Vagina (tissue), 2 donors: ENCODE data around the gene CNDP1. TPM values are rescaled to one million over a fixed set of nuclear protein-coding genes. Genes with fewer than 3 reads are reported as not detected.

Experiments
- DNase-seq, 2 donors: peaks; one replicate each; pipeline ENCODE4 v3.0.0-alpha.2; 2017; ENCODE audit errors: extremely low spot score in 2 of 2
- H3K27ac ChIP-seq: fragments of 200-600 bp; sonication (generic); one replicate; pipeline ENCODE4 v1.5.1; 2019
- H3K27me3 ChIP-seq: fragments of 200-600 bp; sonication (generic); one replicate; pipeline ENCODE4 v1.5.1; 2019
- H3K36me3 ChIP-seq, 2 donors: fragments of 200-600 bp; sonication (generic); one replicate each; pipeline ENCODE4 v1.5.1; 2017 to 2019
- H3K4me1 ChIP-seq: fragments of 200-600 bp; sonication (generic); one replicate; pipeline ENCODE4 v1.5.1; 2019
- H3K4me3 ChIP-seq, 2 donors: fragments of 200-600 bp; sonication (generic); 1 replicate in 1 of 2; 2 replicates in 1 of 2; pipeline ENCODE4 v1.5.1; 2016 to 2019
- H3K9me3 ChIP-seq: fragments of 200-600 bp; sonication (generic); one replicate; pipeline ENCODE4 v1.5.1; 2019
- CTCF ChIP-seq, 3 experiments: fragments of 450-650 bp in 2 of 3; fragments of 200-600 bp in 1 of 3; sonication (generic) in 1 of 3; IDR thresholded peaks; one replicate each; pipeline ENCODE4 v1.5.1; 2017 to 2019; ENCODE audit warnings: antibody characterized with exemption in 3 of 3, mild to moderate bottlenecking in 2 of 3, moderate library complexity in 2 of 3
- POLR2A ChIP-seq, 2 donors: fragments of 450-650 bp; IDR thresholded peaks; one replicate each; pipeline ENCODE4 v1.6.1; 2017; ENCODE audit warnings: antibody characterized with exemption in 2 of 2, mild to moderate bottlenecking in 2 of 2, moderate library complexity in 2 of 2
- POLR2AphosphoS5 ChIP-seq, 2 donors: sonication (generic); formaldehyde crosslinking; IDR thresholded peaks; one replicate each; pipeline ENCODE4 v1.9.0; 2017; ENCODE audit warnings: antibody characterized with exemption in 2 of 2, mild to moderate bottlenecking in 2 of 2, low read depth in 1 of 2; ENCODE audit not compliant: insufficient read depth in 1 of 2
- intact Hi-C: fragments of 100-400 bp; cut with DNase I; formaldehyde crosslinking; loops from one replicate; pipeline ENCODE4 v1.15.1; 2023
- total RNA-seq: library from RNA; depleted of rRNA; stranded (reverse); fragments of >200 nt; gene quantifications from one replicate; pipeline ENCODE4 v1.2.3, GENCODE V29; 2016

Gene CNDP1, protein sequence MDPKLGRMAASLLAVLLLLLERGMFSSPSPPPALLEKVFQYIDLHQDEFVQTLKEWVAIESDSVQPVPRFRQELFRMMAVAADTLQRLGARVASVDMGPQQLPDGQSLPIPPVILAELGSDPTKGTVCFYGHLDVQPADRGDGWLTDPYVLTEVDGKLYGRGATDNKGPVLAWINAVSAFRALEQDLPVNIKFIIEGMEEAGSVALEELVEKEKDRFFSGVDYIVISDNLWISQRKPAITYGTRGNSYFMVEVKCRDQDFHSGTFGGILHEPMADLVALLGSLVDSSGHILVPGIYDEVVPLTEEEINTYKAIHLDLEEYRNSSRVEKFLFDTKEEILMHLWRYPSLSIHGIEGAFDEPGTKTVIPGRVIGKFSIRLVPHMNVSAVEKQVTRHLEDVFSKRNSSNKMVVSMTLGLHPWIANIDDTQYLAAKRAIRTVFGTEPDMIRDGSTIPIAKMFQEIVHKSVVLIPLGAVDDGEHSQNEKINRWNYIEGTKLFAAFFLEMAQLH
- total RNA-seq, result 9.8 TPM

GRCh38 chr18:74534150-74534969 is at the start of gene CNDP1:
Gene CNDP1, plus strand, starts transcription at chr18:74534500. Its CDS starts 168 bp downstream, at chr18:74534668.
- TF ChIP-seq CTCF (IDR thresholded peaks at IDR 0.05), result no peak
- TF ChIP-seq POLR2AphosphoS5 (IDR thresholded peaks at IDR 0.05; ENCODE audit: insufficient read depth in 1 of 2, low read depth in 1 of 2), result no peak
- TF ChIP-seq POLR2A (IDR thresholded peaks at IDR 0.05), result no peak

GRCh38 chr18:74486119-74486849 is 48.0 kb upstream of the CNDP1 start:
- no peaks in the 10 kb centered on the region for H3K36me3 ChIP-seq

More at GRCh38 chr18:74534150-74534969, at the start of gene CNDP1:
- Histone ChIP-seq H3K27me3 (no peaks in the 10 kb centered on the region), H3K4me3 (no peak within 1 kb of the TSS), H3K9me3 (no peaks in the 10 kb centered on the region), H3K27ac (no peak within 1 kb of the TSS), H3K36me3 (no peaks in the 10 kb centered on the region), H3K4me1 (no peaks in the 10 kb centered on the region)
- intact Hi-C loops, result no loop called here
- no peak for DNase-seq

GRCh38 chr18:74488354-74488753 is 45.9 kb upstream of the CNDP1 start:
- Histone ChIP-seq H3K4me3 (no peak overlapping the region), H3K27me3 (no peaks in the 10 kb centered on the region), H3K36me3 (no peaks in the 10 kb centered on the region), H3K4me1 (peaks cover 33% of the 10 kb centered on the region), H3K9me3 (no peaks in the 10 kb centered on the region), H3K27ac (no peak overlapping the region)
- peak in 1 of 2 donors; percentile 46 for DNase-seq
- intact Hi-C loops, result no loop called here
- no peak for TF ChIP-seq POLR2AphosphoS5 (IDR thresholded peaks at IDR 0.05; ENCODE audit: insufficient read depth in 1 of 2, low read depth in 1 of 2)
- TF ChIP-seq POLR2A (IDR thresholded peaks at IDR 0.05), result no peak
- TF ChIP-seq CTCF (IDR thresholded peaks at IDR 0.05), result no peak

More at GRCh38 chr18:74486119-74486849, 48.0 kb upstream of the CNDP1 start:
- intact Hi-C loops, result no loop called here
- H3K4me1 ChIP-seq, result peaks cover 33% of the 10 kb centered on the region
- peak in 1 of 2 donors; percentile 55 for DNase-seq
- TF ChIP-seq POLR2A (IDR thresholded peaks at IDR 0.05) (no peak), POLR2AphosphoS5 (IDR thresholded peaks at IDR 0.05; ENCODE audit: insufficient read depth in 1 of 2, low read depth in 1 of 2) (no peak), CTCF (IDR thresholded peaks at IDR 0.05) (no peak)
- H3K4me3 ChIP-seq, result no peak overlapping the region
- H3K27me3 ChIP-seq, result no peaks in the 10 kb centered on the region
- peak overlapping the region; percentile 82 for H3K27ac ChIP-seq
- no peaks in the 10 kb centered on the region for H3K9me3 ChIP-seq

GRCh38 chr18:74488864-74489263 is 45.4 kb upstream of the CNDP1 start:
- peak in 1 of 2 donors; percentile 72 for DNase-seq
- Histone ChIP-seq H3K36me3 (no peaks in the 10 kb centered on the region), H3K4me1 (peaks cover 31% of the 10 kb centered on the region), H3K27me3 (no peaks in the 10 kb centered on the region), H3K27ac (no peak overlapping the region), H3K4me3 (no peak overlapping the region), H3K9me3 (no peaks in the 10 kb centered on the region)
- intact Hi-C loops, result no loop called here
- TF ChIP-seq POLR2AphosphoS5 (IDR thresholded peaks at IDR 0.05; ENCODE audit: insufficient read depth in 1 of 2, low read depth in 1 of 2) (no peak), POLR2A (IDR thresholded peaks at IDR 0.05) (no peak), CTCF (IDR thresholded peaks at IDR 0.05) (no peak)
